GM10266 (cell line): Measurements from ENCODE around the gene FBXL7.

ENCODE experiments used
- DNase-seq: peaks from one replicate; pipeline ENCODE4 v3.0.0; 2012; ENCODE audit errors: extremely low spot score
- CTCF ChIP-seq: IDR thresholded peaks from 2 replicates; pipeline ENCODE4 v1.5.1; 2012; ENCODE audit warnings: mild to moderate bottlenecking, low read depth; ENCODE audit not compliant: control insufficient read depth, insufficient read depth; ENCODE audit errors: missing control alignments

Gene FBXL7

GRCh38 chr5:15929611-15930263 lies 429.8 kb downstream of the FBXL7 start:
- TF ChIP-seq CTCF, result no peak
- DNase-seq, result no peak

- DNase-seq, result no peak
- TF ChIP-seq CTCF, result no peak
Measured at GRCh38 chr5:15932066-15932465, 432.1 kb downstream of the FBXL7 start.

- no peak for TF ChIP-seq CTCF
- DNase-seq, result no peak
Measured at GRCh38 chr5:15933259-15934207, 433.6 kb downstream of the FBXL7 start.

GRCh38 chr5:15936505-15937245 lies 436.7 kb downstream of the FBXL7 start:
- DNase-seq, result no peak
- TF ChIP-seq CTCF, result no peak

GRCh38 chr5:15937708-15938107 lies 437.7 kb downstream of the FBXL7 start:
- no peak for DNase-seq
- TF ChIP-seq CTCF, result no peak

GRCh38 chr5:15938186-15938585 lies 438.2 kb downstream of the FBXL7 start:
- TF ChIP-seq CTCF, result no peak
- no peak for DNase-seq
